K562 (cell line): ENCODE measurements around the gene TGM1. TPM values are rescaled to one million over a fixed set of nuclear protein-coding genes. Genes with fewer than 3 reads are reported as not detected.

Experiments
- ARID3B ChIP-seq: fragments of 250-450 bp; sonication (Bioruptor Pico); IDR thresholded peaks from 2 replicates; pipeline ENCODE4 v1.4.0; 2020; ENCODE audit warnings: borderline replicate concordance
- CREM ChIP-seq: IDR thresholded peaks from 2 replicates; pipeline ENCODE4 v1.6.1; 2014; ENCODE audit warnings: antibody characterized with exemption, low read depth
- KDM4B ChIP-seq, 2 experiments: fragments of 450-650 bp in 1 of 2; sonication (generic) in 1 of 2; IDR thresholded peaks; 2 replicates each; pipeline ENCODE4 v1.6.1; 2016 to 2017; ENCODE audit warnings: borderline replicate concordance in 2 of 2, antibody characterized with exemption in 1 of 2, low read depth in 1 of 2, mild to moderate bottlenecking in 1 of 2
- MAZ ChIP-seq, 2 experiments: fragments of 450-650 bp in 1 of 2; sonication (generic) in 1 of 2; formaldehyde crosslinking; IDR thresholded peaks in 1 of 2; conservative IDR thresholded peaks in 1 of 2; 2 replicates each; pipeline versions ENCODE4 v1.4.0 to v1.5.0; 2020; ENCODE audit warnings: mild to moderate bottlenecking in 1 of 2, missing genetic modification reagents in 1 of 2
- NEUROD1 ChIP-seq: fragments of 150-350 bp; IDR thresholded peaks from 2 replicates; pipeline ENCODE4 v1.6.1; 2014; ENCODE audit warnings: borderline replicate concordance, low read length, low read depth; ENCODE audit not compliant: partially characterized antibody
- POLR2B ChIP-seq: fragments of 450-650 bp; IDR thresholded peaks from 2 replicates; pipeline ENCODE4 v1.6.1; 2018; ENCODE audit warnings: low read depth; ENCODE audit not compliant: partially characterized antibody
- RNF2 ChIP-seq: sonication (generic); IDR thresholded peaks from 2 replicates; pipeline ENCODE4 v1.6.1; 2016
- SIN3B ChIP-seq: fragments of 450-650 bp; IDR thresholded peaks from 2 replicates; pipeline ENCODE4 v1.6.1; 2017; ENCODE audit warnings: low read depth, mild to moderate bottlenecking, moderate library complexity
- ZNF175 ChIP-seq: fragments of 200-800 bp; sonication (Bioruptor generic); IDR thresholded peaks from 2 replicates; pipeline ENCODE4 v1.6.1; 2016; ENCODE audit warnings: low read depth, mild to moderate bottlenecking, missing genetic modification characterization, missing compliant biosample characterization
- polyA plus RNA-seq, 8 experiments: library from polyadenylated mRNA; depleted of rRNA in 4 of 8; stranded (reverse) in 5 of 8; unstranded in 3 of 8; fragments of >200 nt; fragmentation: Nextera tagmentation in 2 of 8; fragmentation: Illumina TruSeq in 1 of 8; extraction: Ambion mirVana in 2 of 8; extraction: Trizol in 1 of 8; gene quantifications; 2 replicates each; pipeline versions ENCODE4 v1.2.1 to v1.2.3, GENCODE V29; 2011 to 2014; ENCODE audit warnings: inconsistent platforms in 1 of 8, missing spikeins in 1 of 8
- total RNA-seq, 7 experiments: library from RNA; depleted of rRNA in 6 of 7; stranded (reverse); fragments of >200 nt in 6 of 7; fragmentation: Illumina TruSeq in 2 of 7; extraction: Trizol in 2 of 7; gene quantifications; 2 replicates each; pipeline versions ENCODE4 v1.2.1 to v1.2.3, GENCODE V29; 2011 to 2021; ENCODE audit warnings: low replicate concordance in 1 of 7
- TF ChIP-seq, protein P1 (sequence below): fragments of 150-350 bp; IDR thresholded peaks from 2 replicates; pipeline ENCODE4 v1.6.1; 2014; ENCODE audit warnings: low read depth, mild to moderate bottlenecking, low read length, borderline replicate concordance
- TF ChIP-seq, protein P2 (sequence below): fragments of 450-650 bp; IDR thresholded peaks from 2 replicates; pipeline ENCODE4 v1.6.1; 2017; ENCODE audit warnings: mild to moderate bottlenecking, moderate library complexity
- TF ChIP-seq, protein P3 (sequence below): fragments of 450-650 bp; IDR thresholded peaks from 2 replicates; pipeline ENCODE4 v1.6.1; 2017; ENCODE audit warnings: antibody characterized with exemption, mild to moderate bottlenecking

TGM1 gene
- total and polyA plus RNA-seq, 9 of the 15 experiments (the other 6 are each of a cell fraction or from before 2014, with no cell fraction given) = 0.13 to 4.4 (median 0.88) TPM

- TF ChIP-seq ARID3B (CRISPR knock-in tag) (no peak), CREM (peak; percentile 77), MAZ (CRISPR knock-in tag; conservative IDR thresholded peaks at IDR 0.05 in 1 of 2, IDR thresholded peaks at IDR 0.05 in 1 of 2) (peak in 1 of 2 experiments; percentile 58; a peak in 1 of 4 replicates), SIN3B (peak; percentile 62; the same call in 1 of the 2 replicates), NEUROD1 (no peak), POLR2B (peak; percentile 33), ZNF175 (CRISPR knock-in tag) (no peak), KDM4B (IDR thresholded peaks at IDR 0.05; ENCODE audit: borderline replicate concordance in 2 of 2, low read depth in 1 of 2) (0 out of 4 replicates have a peak, but pooled peaks of 1 of the 2 experiments have one; percentile 36), RNF2 (peak; percentile 53; the same call in 1 of the 2 replicates)
- TF ChIP-seq, protein P1, sequence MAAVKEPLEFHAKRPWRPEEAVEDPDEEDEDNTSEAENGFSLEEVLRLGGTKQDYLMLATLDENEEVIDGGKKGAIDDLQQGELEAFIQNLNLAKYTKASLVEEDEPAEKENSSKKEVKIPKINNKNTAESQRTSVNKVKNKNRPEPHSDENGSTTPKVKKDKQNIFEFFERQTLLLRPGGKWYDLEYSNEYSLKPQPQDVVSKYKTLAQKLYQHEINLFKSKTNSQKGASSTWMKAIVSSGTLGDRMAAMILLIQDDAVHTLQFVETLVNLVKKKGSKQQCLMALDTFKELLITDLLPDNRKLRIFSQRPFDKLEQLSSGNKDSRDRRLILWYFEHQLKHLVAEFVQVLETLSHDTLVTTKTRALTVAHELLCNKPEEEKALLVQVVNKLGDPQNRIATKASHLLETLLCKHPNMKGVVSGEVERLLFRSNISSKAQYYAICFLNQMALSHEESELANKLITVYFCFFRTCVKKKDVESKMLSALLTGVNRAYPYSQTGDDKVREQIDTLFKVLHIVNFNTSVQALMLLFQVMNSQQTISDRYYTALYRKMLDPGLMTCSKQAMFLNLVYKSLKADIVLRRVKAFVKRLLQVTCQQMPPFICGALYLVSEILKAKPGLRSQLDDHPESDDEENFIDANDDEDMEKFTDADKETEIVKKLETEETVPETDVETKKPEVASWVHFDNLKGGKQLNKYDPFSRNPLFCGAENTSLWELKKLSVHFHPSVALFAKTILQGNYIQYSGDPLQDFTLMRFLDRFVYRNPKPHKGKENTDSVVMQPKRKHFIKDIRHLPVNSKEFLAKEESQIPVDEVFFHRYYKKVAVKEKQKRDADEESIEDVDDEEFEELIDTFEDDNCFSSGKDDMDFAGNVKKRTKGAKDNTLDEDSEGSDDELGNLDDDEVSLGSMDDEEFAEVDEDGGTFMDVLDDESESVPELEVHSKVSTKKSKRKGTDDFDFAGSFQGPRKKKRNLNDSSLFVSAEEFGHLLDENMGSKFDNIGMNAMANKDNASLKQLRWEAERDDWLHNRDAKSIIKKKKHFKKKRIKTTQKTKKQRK = no peak
- TF ChIP-seq, protein P2, sequence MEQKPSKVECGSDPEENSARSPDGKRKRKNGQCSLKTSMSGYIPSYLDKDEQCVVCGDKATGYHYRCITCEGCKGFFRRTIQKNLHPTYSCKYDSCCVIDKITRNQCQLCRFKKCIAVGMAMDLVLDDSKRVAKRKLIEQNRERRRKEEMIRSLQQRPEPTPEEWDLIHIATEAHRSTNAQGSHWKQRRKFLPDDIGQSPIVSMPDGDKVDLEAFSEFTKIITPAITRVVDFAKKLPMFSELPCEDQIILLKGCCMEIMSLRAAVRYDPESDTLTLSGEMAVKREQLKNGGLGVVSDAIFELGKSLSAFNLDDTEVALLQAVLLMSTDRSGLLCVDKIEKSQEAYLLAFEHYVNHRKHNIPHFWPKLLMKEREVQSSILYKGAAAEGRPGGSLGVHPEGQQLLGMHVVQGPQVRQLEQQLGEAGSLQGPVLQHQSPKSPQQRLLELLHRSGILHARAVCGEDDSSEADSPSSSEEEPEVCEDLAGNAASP = no peak
- TF ChIP-seq, protein P3, sequence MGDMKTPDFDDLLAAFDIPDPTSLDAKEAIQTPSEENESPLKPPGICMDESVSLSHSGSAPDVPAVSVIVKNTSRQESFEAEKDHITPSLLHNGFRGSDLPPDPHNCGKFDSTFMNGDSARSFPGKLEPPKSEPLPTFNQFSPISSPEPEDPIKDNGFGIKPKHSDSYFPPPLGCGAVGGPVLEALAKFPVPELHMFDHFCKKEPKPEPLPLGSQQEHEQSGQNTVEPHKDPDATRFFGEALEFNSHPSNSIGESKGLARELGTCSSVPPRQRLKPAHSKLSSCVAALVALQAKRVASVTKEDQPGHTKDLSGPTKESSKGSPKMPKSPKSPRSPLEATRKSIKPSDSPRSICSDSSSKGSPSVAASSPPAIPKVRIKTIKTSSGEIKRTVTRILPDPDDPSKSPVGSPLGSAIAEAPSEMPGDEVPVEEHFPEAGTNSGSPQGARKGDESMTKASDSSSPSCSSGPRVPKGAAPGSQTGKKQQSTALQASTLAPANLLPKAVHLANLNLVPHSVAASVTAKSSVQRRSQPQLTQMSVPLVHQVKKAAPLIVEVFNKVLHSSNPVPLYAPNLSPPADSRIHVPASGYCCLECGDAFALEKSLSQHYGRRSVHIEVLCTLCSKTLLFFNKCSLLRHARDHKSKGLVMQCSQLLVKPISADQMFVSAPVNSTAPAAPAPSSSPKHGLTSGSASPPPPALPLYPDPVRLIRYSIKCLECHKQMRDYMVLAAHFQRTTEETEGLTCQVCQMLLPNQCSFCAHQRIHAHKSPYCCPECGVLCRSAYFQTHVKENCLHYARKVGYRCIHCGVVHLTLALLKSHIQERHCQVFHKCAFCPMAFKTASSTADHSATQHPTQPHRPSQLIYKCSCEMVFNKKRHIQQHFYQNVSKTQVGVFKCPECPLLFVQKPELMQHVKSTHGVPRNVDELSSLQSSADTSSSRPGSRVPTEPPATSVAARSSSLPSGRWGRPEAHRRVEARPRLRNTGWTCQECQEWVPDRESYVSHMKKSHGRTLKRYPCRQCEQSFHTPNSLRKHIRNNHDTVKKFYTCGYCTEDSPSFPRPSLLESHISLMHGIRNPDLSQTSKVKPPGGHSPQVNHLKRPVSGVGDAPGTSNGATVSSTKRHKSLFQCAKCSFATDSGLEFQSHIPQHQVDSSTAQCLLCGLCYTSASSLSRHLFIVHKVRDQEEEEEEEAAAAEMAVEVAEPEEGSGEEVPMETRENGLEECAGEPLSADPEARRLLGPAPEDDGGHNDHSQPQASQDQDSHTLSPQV = 0 out of 2 replicates have a peak, but pooled peaks have one; percentile 26
Observed at GRCh38 chr14:24232121-24232644, 30.8 kb downstream of the TGM1 start, which contains the start of gene NEDD8 (continued).
